ENCODE measurements around the gene ANKRD33B.

DNA sequence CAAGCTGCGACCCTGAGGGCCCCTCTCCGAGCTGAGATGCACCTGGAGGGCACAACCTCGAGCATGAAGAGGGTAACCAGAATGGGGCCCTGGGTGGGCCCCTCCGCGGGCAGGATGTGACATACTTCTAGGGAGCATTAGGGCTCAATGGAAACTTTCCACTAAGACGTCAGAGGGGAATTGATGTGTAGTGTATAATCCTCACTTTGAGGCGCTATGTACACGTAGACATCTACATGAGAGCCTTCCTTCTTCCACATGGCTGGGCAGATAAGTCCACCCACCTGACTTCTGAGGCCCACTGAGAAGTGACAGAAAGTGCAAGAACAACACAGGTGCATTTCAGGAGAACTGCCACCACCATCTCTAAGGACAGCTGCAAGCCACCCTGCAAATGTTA, 136.1 kb downstream of the ANKRD33B start:
- TF ChIP-seq TAF1 (IDR thresholded peaks at IDR 0.05; ENCODE audit: borderline replicate concordance, low read depth, low read length): no peak
- TF ChIP-seq POLR2AphosphoS5 (IDR thresholded peaks at IDR 0.05; ENCODE audit: low read depth, low read length): no peak
